KMS-11 (cell line): Measurements from ENCODE around the gene ZDHHC9.
A peak's percentile ranks its signal among the peaks of the same experiment; 100 is the strongest.

Experiments
- H2AFZ ChIP-seq: fragments of 200-600 bp; sonication (generic); 2 replicates; pipeline ENCODE4 v1.6.1; 2016; ENCODE audit warnings: antibody characterized with exemption, mixed run types, low read depth
- H3K27ac ChIP-seq: fragments of 200-600 bp; sonication (generic); 2 replicates; pipeline ENCODE4 v1.6.1; 2016; ENCODE audit warnings: mild to moderate bottlenecking, mixed run types
- H3K27me3 ChIP-seq: fragments of 200-600 bp; sonication (generic); 2 replicates; pipeline ENCODE4 v1.6.1; 2017; ENCODE audit warnings: mild to moderate bottlenecking, low read depth, mixed run types, moderate library complexity; ENCODE audit not compliant: insufficient read depth
- H3K36me3 ChIP-seq: fragments of 200-600 bp; sonication (generic); 2 replicates; pipeline ENCODE4 v1.6.1; 2017; ENCODE audit warnings: mild to moderate bottlenecking, mixed run types; ENCODE audit not compliant: insufficient read depth
- H3K4me1 ChIP-seq: fragments of 200-600 bp; sonication (generic); 2 replicates; pipeline ENCODE4 v1.6.1; 2016; ENCODE audit warnings: mild to moderate bottlenecking, low read depth, mixed run types; ENCODE audit not compliant: poor library complexity, severe bottlenecking
- H3K4me2 ChIP-seq: fragments of 200-600 bp; sonication (generic); 2 replicates; pipeline ENCODE4 v1.7.0; 2016; ENCODE audit warnings: mild to moderate bottlenecking, mixed run types
- H3K4me3 ChIP-seq: fragments of 200-600 bp; sonication (generic); IDR thresholded peaks from 2 replicates; pipeline ENCODE4 v1.6.1; 2017; ENCODE audit warnings: low read depth, low read length, mixed read lengths; ENCODE audit not compliant: insufficient read depth
- H3K79me2 ChIP-seq: fragments of 200-600 bp; sonication (generic); 2 replicates; pipeline ENCODE4 v1.6.1; 2016; ENCODE audit warnings: low read depth, mixed run types; ENCODE audit not compliant: insufficient read depth
- H3K9ac ChIP-seq: fragments of 200-600 bp; sonication (generic); 2 replicates; pipeline ENCODE4 v1.6.1; 2016; ENCODE audit warnings: mild to moderate bottlenecking, mixed run types
- H4K20me1 ChIP-seq: fragments of 200-600 bp; sonication (generic); 2 replicates; pipeline ENCODE4 v1.6.1; 2016; ENCODE audit warnings: mild to moderate bottlenecking, mixed run types; ENCODE audit not compliant: insufficient read depth
- TF ChIP-seq, protein P1 (sequence below): fragments of 200-600 bp; sonication (generic); conservative IDR thresholded peaks from 2 replicates; pipeline ENCODE4 v1.6.1; 2017; ENCODE audit warnings: low read depth, mild to moderate bottlenecking, antibody characterized with exemption, low read length, moderate library complexity, mixed read lengths

The ZDHHC9 gene

DNA sequence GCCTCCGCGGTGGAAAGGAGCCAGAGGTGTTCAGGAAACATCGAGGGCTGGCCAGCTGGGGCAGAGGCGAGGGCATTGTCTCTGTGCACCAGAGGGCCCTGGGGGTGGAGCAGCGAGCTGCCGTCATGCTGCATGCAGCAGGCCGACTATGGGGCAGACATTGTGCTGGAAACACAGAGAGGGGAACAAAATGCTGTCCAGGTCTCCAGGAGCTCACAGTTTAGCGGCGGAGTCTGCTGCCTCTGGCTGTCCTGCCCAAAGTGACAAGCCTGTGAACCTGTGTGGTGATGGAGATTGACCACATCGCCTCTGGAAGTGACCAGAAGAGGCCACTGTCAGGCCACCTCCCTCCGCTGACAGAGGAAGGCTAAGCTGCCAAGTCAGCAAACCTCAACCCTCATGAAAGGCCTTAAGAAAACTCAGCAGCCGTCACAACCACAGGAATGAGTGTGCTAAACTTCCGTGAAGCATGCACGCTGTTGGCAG is 84.1 kb downstream of the ZDHHC9 start:
- H2AFZ ChIP-seq: peak overlapping the region; percentile 48; the same call in 1 of the 2 replicates
- no peaks in the 10 kb centered on the region for H3K36me3 ChIP-seq
- no peak overlapping the region for H3K4me3 ChIP-seq
- H3K27me3 ChIP-seq: no peaks in the 10 kb centered on the region
- H4K20me1 ChIP-seq: no peaks in the 10 kb centered on the region
- no peaks in the 10 kb centered on the region for H3K79me2 ChIP-seq
- TF ChIP-seq, protein P1, sequence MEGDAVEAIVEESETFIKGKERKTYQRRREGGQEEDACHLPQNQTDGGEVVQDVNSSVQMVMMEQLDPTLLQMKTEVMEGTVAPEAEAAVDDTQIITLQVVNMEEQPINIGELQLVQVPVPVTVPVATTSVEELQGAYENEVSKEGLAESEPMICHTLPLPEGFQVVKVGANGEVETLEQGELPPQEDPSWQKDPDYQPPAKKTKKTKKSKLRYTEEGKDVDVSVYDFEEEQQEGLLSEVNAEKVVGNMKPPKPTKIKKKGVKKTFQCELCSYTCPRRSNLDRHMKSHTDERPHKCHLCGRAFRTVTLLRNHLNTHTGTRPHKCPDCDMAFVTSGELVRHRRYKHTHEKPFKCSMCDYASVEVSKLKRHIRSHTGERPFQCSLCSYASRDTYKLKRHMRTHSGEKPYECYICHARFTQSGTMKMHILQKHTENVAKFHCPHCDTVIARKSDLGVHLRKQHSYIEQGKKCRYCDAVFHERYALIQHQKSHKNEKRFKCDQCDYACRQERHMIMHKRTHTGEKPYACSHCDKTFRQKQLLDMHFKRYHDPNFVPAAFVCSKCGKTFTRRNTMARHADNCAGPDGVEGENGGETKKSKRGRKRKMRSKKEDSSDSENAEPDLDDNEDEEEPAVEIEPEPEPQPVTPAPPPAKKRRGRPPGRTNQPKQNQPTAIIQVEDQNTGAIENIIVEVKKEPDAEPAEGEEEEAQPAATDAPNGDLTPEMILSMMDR: no peak
- H3K9ac ChIP-seq: no peak overlapping the region
- peak overlapping the region; percentile 36; the same call in 1 of the 2 replicates for H3K27ac ChIP-seq
- peaks cover 18% of the 10 kb centered on the region for H3K4me1 ChIP-seq
- H3K4me2 ChIP-seq: peak overlapping the region; percentile 13; the same call in 1 of the 2 replicates

DNA sequence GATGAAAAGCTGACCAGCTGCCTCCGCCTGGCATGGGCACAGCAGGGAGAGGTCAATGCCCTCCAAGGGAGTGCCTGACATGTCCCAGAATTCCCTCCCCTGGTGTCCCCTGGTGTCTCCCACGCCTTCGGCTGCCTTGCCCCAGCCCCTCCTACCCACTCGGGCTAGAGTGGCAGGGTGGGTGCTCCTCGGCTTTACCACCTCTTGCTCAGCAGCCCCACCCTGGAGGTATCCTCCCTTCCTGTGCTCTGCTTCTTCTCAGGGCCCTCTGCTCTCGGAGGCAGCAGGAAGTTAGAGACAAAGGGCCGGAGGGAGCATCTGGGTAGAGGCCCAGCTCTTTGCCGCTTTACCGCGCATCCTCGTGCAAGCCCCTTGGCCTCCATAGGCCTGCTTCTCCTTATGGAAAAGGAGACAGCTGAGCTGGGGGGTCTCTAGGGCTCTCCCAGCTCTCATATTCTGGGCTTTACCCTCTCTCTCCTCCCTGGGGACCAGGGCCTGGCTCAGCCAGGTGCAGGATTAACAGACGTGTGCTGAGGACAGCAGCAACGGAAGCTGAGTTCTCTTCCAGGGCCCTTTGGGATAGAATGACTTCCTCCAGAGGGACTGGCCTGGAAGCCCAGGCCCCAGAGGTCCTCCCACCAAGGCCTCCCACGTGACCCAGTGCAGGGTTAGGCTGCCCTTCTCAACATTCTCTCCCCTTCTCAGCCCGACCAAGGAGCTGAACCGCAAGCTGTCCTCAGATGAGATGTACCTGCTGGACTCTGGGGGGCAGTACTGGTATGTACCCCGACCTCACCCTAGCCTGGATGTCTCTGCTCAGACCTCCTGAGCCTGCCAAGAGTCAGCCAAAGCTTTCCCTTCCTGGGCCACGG is 87.7 kb downstream of the ZDHHC9 start:
- H3K9ac ChIP-seq: no peak overlapping the region
- no peak overlapping the region for H2AFZ ChIP-seq
- H3K79me2 ChIP-seq: no peaks in the 10 kb centered on the region
- H3K4me2 ChIP-seq: no peak overlapping the region
- no peak overlapping the region for H3K4me3 ChIP-seq
- H3K27me3 ChIP-seq: no peaks in the 10 kb centered on the region
- no peaks in the 10 kb centered on the region for H3K36me3 ChIP-seq
- H3K27ac ChIP-seq: no peak overlapping the region
- TF ChIP-seq, protein P1: no peak
- peaks cover 18% of the 10 kb centered on the region for H3K4me1 ChIP-seq
- no peaks in the 10 kb centered on the region for H4K20me1 ChIP-seq

DNA sequence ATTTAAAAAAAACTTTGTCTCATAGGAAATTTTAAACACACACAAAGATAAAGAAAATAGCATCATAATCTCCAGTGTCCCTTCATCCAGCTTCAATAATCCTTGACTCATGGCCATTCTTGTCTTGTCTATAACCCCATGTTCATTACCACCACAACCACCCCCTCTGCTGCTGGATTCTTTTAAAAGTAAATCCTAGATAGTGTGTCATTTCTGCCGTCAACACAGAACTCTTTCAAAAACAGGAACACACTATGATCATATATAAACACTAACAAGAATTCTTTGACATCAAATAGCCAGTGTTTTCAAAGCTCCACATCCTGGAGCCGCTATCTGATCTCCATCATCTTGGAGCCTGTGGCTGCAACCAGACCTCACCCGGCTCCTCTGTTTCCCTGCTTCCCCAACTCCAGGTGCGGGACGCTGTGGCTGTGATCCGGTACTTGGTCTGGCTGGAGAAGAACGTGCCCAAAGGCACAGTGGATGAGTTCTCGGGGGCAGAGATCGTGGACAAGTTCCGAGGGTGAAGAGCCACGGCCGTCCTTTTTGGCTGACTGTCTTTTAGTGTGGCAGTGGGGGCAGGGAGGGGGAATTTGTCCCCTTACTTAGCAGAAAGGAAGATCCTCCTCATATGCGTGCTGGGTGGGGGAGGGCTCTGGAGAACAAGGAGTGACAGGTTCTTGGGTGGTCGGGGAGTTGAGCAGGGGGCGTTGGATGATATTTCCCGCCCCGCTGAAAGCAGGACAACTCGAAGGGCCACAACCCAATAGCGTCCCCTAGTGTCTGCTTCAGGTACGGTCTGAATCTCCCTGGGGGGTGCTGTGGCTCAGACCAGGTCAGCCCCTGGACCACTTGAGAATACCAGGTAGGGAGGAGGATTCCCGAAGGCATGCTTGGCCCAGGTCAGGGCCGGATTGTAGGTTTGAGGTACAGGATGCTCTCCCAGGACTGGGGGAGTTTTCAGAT is 89.3 kb downstream of the ZDHHC9 start:
- Histone ChIP-seq H3K27ac (no peak overlapping the region), H3K4me2 (no peak overlapping the region), H3K9ac (no peak overlapping the region), H3K4me3 (no peak overlapping the region), H3K79me2 (no peaks in the 10 kb centered on the region), H3K36me3 (no peaks in the 10 kb centered on the region), H2AFZ (no peak overlapping the region), H3K4me1 (peaks cover 4% of the 10 kb centered on the region), H3K27me3 (no peaks in the 10 kb centered on the region), H4K20me1 (no peaks in the 10 kb centered on the region)
- TF ChIP-seq, protein P1: peak; percentile 40
